Immature natural killer cell (primary cell): Measurements from ENCODE around the gene SLC22A31. TPM values are rescaled to one million over a fixed set of nuclear protein-coding genes. Genes with fewer than 3 reads are reported as not detected.
A peak's percentile ranks its signal among the peaks of the same experiment; 100 is the strongest.

Experiments used
- DNase-seq, 3 donors: peaks; one replicate each; pipeline ENCODE4 v3.0.0; 2022; ENCODE audit warnings: mixed read lengths in 1 of 3
- H3K27ac Mint-ChIP-seq, 6 donors: one replicate each; pipeline ENCODE4 v1.8.0; 2020; ENCODE audit warnings: mixed read lengths in 6 of 6, mild to moderate bottlenecking in 5 of 6, inconsistent platforms in 4 of 6, moderate library complexity in 3 of 6
- H3K27me3 Mint-ChIP-seq, 3 donors: one replicate each; pipeline ENCODE4 v1.8.0; 2020 to 2021; ENCODE audit warnings: low read depth in 3 of 3, mild to moderate bottlenecking in 3 of 3, mixed read lengths in 3 of 3, moderate library complexity in 3 of 3, inconsistent platforms in 1 of 3
- H3K36me3 Mint-ChIP-seq, 3 donors: one replicate each; pipeline ENCODE4 v1.8.0; 2020; ENCODE audit warnings: mixed read lengths in 3 of 3, inconsistent platforms in 2 of 3, mild to moderate bottlenecking in 2 of 3
- H3K4me1 Mint-ChIP-seq, 2 donors: one replicate each; pipeline ENCODE4 v1.8.0; 2020; ENCODE audit warnings: inconsistent platforms in 2 of 2, mild to moderate bottlenecking in 2 of 2, mixed read lengths in 2 of 2, moderate library complexity in 1 of 2
- H3K4me3 Mint-ChIP-seq, 5 donors: one replicate each; pipeline ENCODE4 v1.8.0; 2020; ENCODE audit warnings: mild to moderate bottlenecking in 5 of 5, mixed read lengths in 5 of 5, inconsistent platforms in 3 of 5, moderate library complexity in 3 of 5
- H3K9me3 Mint-ChIP-seq, 6 donors: one replicate each; pipeline ENCODE4 v1.8.0; 2020; ENCODE audit warnings: mild to moderate bottlenecking in 6 of 6, mixed read lengths in 6 of 6, inconsistent platforms in 4 of 6, moderate library complexity in 3 of 6
- polyA plus RNA-seq, 3 donors: library from polyadenylated mRNA; unstranded; fragments of 300-500 nt; fragmentation: Illumina TruSeq; gene quantifications; one replicate each; pipeline ENCODE4 v1.2.3, GENCODE V29; 2021

SLC22A31 gene
- polyA plus RNA-seq, 3 donors from 2014 or later = not detected

GRCh38 chr16:89233678-89234490 lies 33.5 kb upstream of the SLC22A31 start:
- no peak for DNase-seq
- Mint-ChIP-seq H3K36me3 (peaks cover 22 to 46% (median 29%) of the 10 kb centered on the region in 3 donors), H3K27me3 (peaks cover 0 to 2% (median 0%) of the 10 kb centered on the region in 3 donors), H3K9me3 (peaks cover 0 to 3% (median under 1%) of the 10 kb centered on the region in 6 donors), H3K4me1 (peaks cover 2 to 7% of the 10 kb centered on the region in 2 donors), H3K4me3 (no peak overlapping the region), H3K27ac (no peak overlapping the region)

GRCh38 chr16:89232107-89232506 lies 31.8 kb upstream of the SLC22A31 start:
- peaks cover 8 to 19% (median 13%) of the 10 kb centered on the region in 6 donors for H3K9me3 Mint-ChIP-seq
- no peak overlapping the region for H3K27ac Mint-ChIP-seq
- no peak for DNase-seq
- peaks cover 37 to 64% (median 47%) of the 10 kb centered on the region in 3 donors for H3K36me3 Mint-ChIP-seq
- peaks cover 1 to 7% of the 10 kb centered on the region in 2 donors for H3K4me1 Mint-ChIP-seq
- H3K4me3 Mint-ChIP-seq = no peak overlapping the region
- H3K27me3 Mint-ChIP-seq = peaks cover 0 to 4% (median 0%) of the 10 kb centered on the region in 3 donors

- Mint-ChIP-seq H3K27me3 (peaks cover 0 to 6% (median 0%) of the 10 kb centered on the region in 3 donors), H3K4me3 (no peak overlapping the region), H3K36me3 (peaks cover 50 to 81% (median 57%) of the 10 kb centered on the region in 3 donors)
Observed at GRCh38 chr16:89230255-89230654, 29.9 kb upstream of the SLC22A31 start.

GRCh38 chr16:89224665-89225064 lies 24.3 kb upstream of the SLC22A31 start:
- Mint-ChIP-seq H3K4me3 (no peak overlapping the region), H3K27ac (no peak overlapping the region), H3K4me1 (peaks cover 5 to 18% of the 10 kb centered on the region in 2 donors), H3K36me3 (peaks cover 46 to 73% (median 58%) of the 10 kb centered on the region in 3 donors), H3K9me3 (peaks cover 10 to 29% (median 16%) of the 10 kb centered on the region in 6 donors), H3K27me3 (peaks cover 0 to 5% (median 3%) of the 10 kb centered on the region in 3 donors)
- no peak for DNase-seq

More at GRCh38 chr16:89230255-89230654, 29.9 kb upstream of the SLC22A31 start:
- Mint-ChIP-seq H3K9me3 (peaks cover 10 to 29% (median 16%) of the 10 kb centered on the region in 6 donors), H3K27ac (no peak overlapping the region), H3K4me1 (peaks cover 2 to 9% of the 10 kb centered on the region in 2 donors)
- no peak for DNase-seq

- Mint-ChIP-seq H3K27ac (no peak overlapping the region), H3K9me3 (peaks cover 3 to 16% (median 6%) of the 10 kb centered on the region in 6 donors), H3K27me3 (peaks cover 0 to 4% (median 3%) of the 10 kb centered on the region in 3 donors), H3K4me3 (no peak overlapping the region), H3K36me3 (peaks cover 35 to 59% (median 45%) of the 10 kb centered on the region in 3 donors), H3K4me1 (peaks cover 13 to 32% of the 10 kb centered on the region in 2 donors)
- DNase-seq = no peak
Observed at GRCh38 chr16:89222931-89223330, 22.6 kb upstream of the SLC22A31 start.

- Mint-ChIP-seq H3K27ac (no peak overlapping the region), H3K4me3 (no peak overlapping the region), H3K4me1 (peaks cover 16 to 38% of the 10 kb centered on the region in 2 donors), H3K36me3 (peaks cover 25 to 45% (median 31%) of the 10 kb centered on the region in 3 donors), H3K27me3 (peaks cover 8 to 15% (median 9%) of the 10 kb centered on the region in 3 donors), H3K9me3 (peaks cover 0 to 6% (median 1%) of the 10 kb centered on the region in 6 donors)
- no peak for DNase-seq
Observed at GRCh38 chr16:89221604-89222003, 21.3 kb upstream of the SLC22A31 start.

GRCh38 chr16:89219365-89219764 lies 19.0 kb upstream of the SLC22A31 start:
- DNase-seq = no peak
- Mint-ChIP-seq H3K4me3 (peak overlapping the region; percentile 65 to 80 (median 74)), H3K27me3 (peaks cover 6 to 18% (median 11%) of the 10 kb centered on the region in 3 donors), H3K4me1 (peaks cover 22 to 38% of the 10 kb centered on the region in 2 donors), H3K36me3 (peaks cover 10 to 24% (median 15%) of the 10 kb centered on the region in 3 donors), H3K27ac (peak overlapping the region in 5 of 6 donors; percentile 14 to 75 (median 69)), H3K9me3 (no peaks in the 10 kb centered on the region)

- peaks cover 7 to 14% (median 8%) of the 10 kb centered on the region in 3 donors for H3K36me3 Mint-ChIP-seq
- H3K27me3 Mint-ChIP-seq = peaks cover 6 to 18% (median 11%) of the 10 kb centered on the region in 3 donors
- peak; percentile 87 to 89 (median 87) for DNase-seq
- H3K9me3 Mint-ChIP-seq = no peaks in the 10 kb centered on the region
- H3K4me1 Mint-ChIP-seq = peaks cover 22 to 38% of the 10 kb centered on the region in 2 donors
- peak within 1 kb of the TSS; percentile 77 to 93 (median 87) for H3K4me3 Mint-ChIP-seq
- peak within 1 kb of the TSS; percentile 87 to 99 (median 94) for H3K27ac Mint-ChIP-seq
Observed at GRCh38 chr16:89217388-89218191, 17.3 kb upstream of the SLC22A31 start, which contains the start of gene ZNF778. Gene ZNF778, plus strand, starts transcription at chr16:89217703. Its CDS starts 3,425 bp downstream, at chr16:89221128.

- H3K36me3 Mint-ChIP-seq = peaks cover 5 to 9% (median 7%) of the 10 kb centered on the region in 3 donors
- DNase-seq = no peak
- peak overlapping the region; percentile 87 to 99 (median 94) for H3K27ac Mint-ChIP-seq
- peak overlapping the region; percentile 77 to 93 (median 87) for H3K4me3 Mint-ChIP-seq
- H3K4me1 Mint-ChIP-seq = peaks cover 22 to 38% of the 10 kb centered on the region in 2 donors
- H3K27me3 Mint-ChIP-seq = peaks cover 6 to 18% (median 11%) of the 10 kb centered on the region in 3 donors
- H3K9me3 Mint-ChIP-seq = no peaks in the 10 kb centered on the region
Observed at GRCh38 chr16:89217138-89217387, 16.7 kb upstream of the SLC22A31 start.

GRCh38 chr16:89216315-89217137 lies 16.2 kb upstream of the SLC22A31 start:
- H3K4me1 Mint-ChIP-seq = peaks cover 22 to 35% of the 10 kb centered on the region in 2 donors
- DNase-seq = peak; percentile 81 to 82 (median 81)
- H3K36me3 Mint-ChIP-seq = peaks cover 2 to 4% (median 3%) of the 10 kb centered on the region in 3 donors
- peak overlapping the region; percentile 77 to 93 (median 87) for H3K4me3 Mint-ChIP-seq
- H3K27me3 Mint-ChIP-seq = peaks cover 6 to 16% (median 11%) of the 10 kb centered on the region in 3 donors
- H3K27ac Mint-ChIP-seq = peak overlapping the region; percentile 87 to 99 (median 94)
- H3K9me3 Mint-ChIP-seq = no peaks in the 10 kb centered on the region

GRCh38 chr16:89210904-89211515 lies 10.7 kb upstream of the SLC22A31 start:
- no peak for DNase-seq
- Mint-ChIP-seq H3K27me3 (peaks cover 0 to 18% (median 10%) of the 10 kb centered on the region in 3 donors), H3K4me1 (peaks cover 0 to 2% of the 10 kb centered on the region in 2 donors), H3K4me3 (no peak overlapping the region), H3K36me3 (no peaks in the 10 kb centered on the region), H3K9me3 (no peaks in the 10 kb centered on the region), H3K27ac (no peak overlapping the region)

- H3K27ac Mint-ChIP-seq = no peak overlapping the region
- no peak for DNase-seq
- no peaks in the 10 kb centered on the region for H3K9me3 Mint-ChIP-seq
- H3K4me1 Mint-ChIP-seq = peaks cover 0 to 2% of the 10 kb centered on the region in 2 donors
- H3K4me3 Mint-ChIP-seq = no peak overlapping the region
- no peaks in the 10 kb centered on the region for H3K36me3 Mint-ChIP-seq
- peaks cover 0 to 20% (median 10%) of the 10 kb centered on the region in 3 donors for H3K27me3 Mint-ChIP-seq
Observed at GRCh38 chr16:89210165-89210903, 10.0 kb upstream of the SLC22A31 start.
